ENCODE data around the gene FOXN3.

The FOXN3 gene

GRCh38 chr14:89427426-89428172, 10.6 kb upstream of the FOXN3 start:
- Histone ChIP-seq H3K4me3 (replicated peaks; ENCODE audit: insufficient read depth, low read length) (no peak overlapping the region), H3K27me3 (ENCODE audit: insufficient read depth, poor library complexity, severe bottlenecking) (no peaks in the 10 kb centered on the region), H3K27ac (replicated peaks) (no peak overlapping the region)
- no peak for TF ChIP-seq CTCF (IDR thresholded peaks at IDR 0.05; ENCODE audit: insufficient read depth, low read length)
- no peak for TF ChIP-seq GABPA (IDR thresholded peaks at IDR 0.05; ENCODE audit: low read depth)
- no peak for TF ChIP-seq POLR2AphosphoS5 (IDR thresholded peaks at IDR 0.05; ENCODE audit: low read depth)
- TF ChIP-seq REST (IDR thresholded peaks at IDR 0.05; ENCODE audit: insufficient replicate concordance, low read depth) = no peak
- TF ChIP-seq SPI1 (IDR thresholded peaks at IDR 0.05; ENCODE audit: borderline replicate concordance, low read depth) = no peak
- no peak for DNase-seq (ENCODE audit: low read depth in 1 of 2, low spot score in 1 of 2)

GRCh38 chr14:89425931-89426330, 8.9 kb upstream of the FOXN3 start:
- TF ChIP-seq CTCF (IDR thresholded peaks at IDR 0.05; ENCODE audit: insufficient read depth, low read length) (no peak), POLR2AphosphoS5 (IDR thresholded peaks at IDR 0.05; ENCODE audit: low read depth) (no peak), SPI1 (IDR thresholded peaks at IDR 0.05; ENCODE audit: borderline replicate concordance, low read depth) (no peak), REST (IDR thresholded peaks at IDR 0.05; ENCODE audit: insufficient replicate concordance, low read depth) (no peak)
- no peak for DNase-seq (ENCODE audit: low read depth in 1 of 2, low spot score in 1 of 2)
- H3K27me3 ChIP-seq (ENCODE audit: insufficient read depth, poor library complexity, severe bottlenecking) = no peaks in the 10 kb centered on the region
- H3K27ac ChIP-seq (replicated peaks) = no peak overlapping the region
- no peak overlapping the region for H3K4me3 ChIP-seq (replicated peaks; ENCODE audit: insufficient read depth, low read length)

- DNase-seq (ENCODE audit: low read depth in 1 of 2, low spot score in 1 of 2) = no peak
- no peak overlapping the region for H3K27ac ChIP-seq (replicated peaks)
- H3K27me3 ChIP-seq (ENCODE audit: insufficient read depth, poor library complexity, severe bottlenecking) = no peaks in the 10 kb centered on the region
- no peak overlapping the region for H3K4me3 ChIP-seq (replicated peaks; ENCODE audit: insufficient read depth, low read length)
- TF ChIP-seq POLR2AphosphoS5 (IDR thresholded peaks at IDR 0.05; ENCODE audit: low read depth) (no peak), CTCF (IDR thresholded peaks at IDR 0.05; ENCODE audit: insufficient read depth, low read length) (no peak), SPI1 (IDR thresholded peaks at IDR 0.05; ENCODE audit: borderline replicate concordance, low read depth) (no peak)
Measured at GRCh38 chr14:89424241-89424640, 7.2 kb upstream of the FOXN3 start.

GRCh38 chr14:89422952-89423345, 5.9 kb upstream of the FOXN3 start:
- no peak overlapping the region for H3K4me3 ChIP-seq (replicated peaks; ENCODE audit: insufficient read depth, low read length)
- TF ChIP-seq REST (IDR thresholded peaks at IDR 0.05; ENCODE audit: insufficient replicate concordance, low read depth) (no peak), POLR2AphosphoS5 (IDR thresholded peaks at IDR 0.05; ENCODE audit: low read depth) (no peak), CTCF (IDR thresholded peaks at IDR 0.05; ENCODE audit: insufficient read depth, low read length) (no peak)
- no peak overlapping the region for H3K27ac ChIP-seq (replicated peaks)
- no peaks in the 10 kb centered on the region for H3K27me3 ChIP-seq (ENCODE audit: insufficient read depth, poor library complexity, severe bottlenecking)
- DNase-seq (ENCODE audit: low read depth in 1 of 2, low spot score in 1 of 2) = no peak

Data from HL-60 (cell line).